ENCODE measurements around the gene PTPRG.

PTPRG gene

GRCh38 chr3:61869371-61869770 is 308.0 kb downstream of the PTPRG start:
- no peak for DNase-seq (ENCODE audit: low read depth)
- TF ChIP-seq CTCF (IDR thresholded peaks at IDR 0.05; ENCODE audit: low read depth, low read length, missing control alignments), result no peak
- no peak overlapping the region for H3K4me3 ChIP-seq (ENCODE audit: low read depth, low read length)

GRCh38 chr3:61871644-61872043 is 310.3 kb downstream of the PTPRG start:
- DNase-seq (ENCODE audit: low read depth), result no peak
- in situ Hi-C loops (cut with HindIII; ENCODE audit: low sequenced_read_pairs), result no loop called here
- no peak overlapping the region for H3K4me3 ChIP-seq (ENCODE audit: low read depth, low read length)
- TF ChIP-seq CTCF (IDR thresholded peaks at IDR 0.05; ENCODE audit: low read depth, low read length, missing control alignments), result no peak

More at GRCh38 chr3:61869371-61869770, 308.0 kb downstream of the PTPRG start:
- in situ Hi-C loops (cut with HindIII; ENCODE audit: low sequenced_read_pairs), result no loop called here

GRCh38 chr3:61872077-61872706 is 310.8 kb downstream of the PTPRG start:
- no peak for TF ChIP-seq CTCF (IDR thresholded peaks at IDR 0.05; ENCODE audit: low read depth, low read length, missing control alignments)
- in situ Hi-C loops (cut with HindIII; ENCODE audit: low sequenced_read_pairs), result no loop called here
- no peak overlapping the region for H3K4me3 ChIP-seq (ENCODE audit: low read depth, low read length)
- DNase-seq (ENCODE audit: low read depth), result no peak

- DNase-seq (ENCODE audit: low read depth), result no peak
- H3K4me3 ChIP-seq (ENCODE audit: low read depth, low read length), result no peak overlapping the region
- no peak for TF ChIP-seq CTCF (IDR thresholded peaks at IDR 0.05; ENCODE audit: low read depth, low read length, missing control alignments)
- in situ Hi-C loops (cut with HindIII; ENCODE audit: low sequenced_read_pairs), result no loop called here
These were observed 313.9 kb downstream of the PTPRG start for GRCh38 chr3:61875046-61875844.

GRCh38 chr3:61875976-61876671 is 314.8 kb downstream of the PTPRG start:
- H3K4me3 ChIP-seq (ENCODE audit: low read depth, low read length), result no peak overlapping the region
- in situ Hi-C loops (cut with HindIII; ENCODE audit: low sequenced_read_pairs), result no loop called here
- no peak for DNase-seq (ENCODE audit: low read depth)
- no peak for TF ChIP-seq CTCF (IDR thresholded peaks at IDR 0.05; ENCODE audit: low read depth, low read length, missing control alignments)

- DNase-seq (ENCODE audit: low read depth), result no peak
- TF ChIP-seq CTCF (IDR thresholded peaks at IDR 0.05; ENCODE audit: low read depth, low read length, missing control alignments), result no peak
- no peak overlapping the region for H3K4me3 ChIP-seq (ENCODE audit: low read depth, low read length)
- in situ Hi-C loops (cut with HindIII; ENCODE audit: low sequenced_read_pairs), result no loop called here
These were observed 315.4 kb downstream of the PTPRG start for GRCh38 chr3:61876797-61877196.

Data from astrocyte of the cerebellum (primary cell).